Measurements from ENCODE around the gene FOXK2. TPM values are rescaled to one million over a fixed set of nuclear protein-coding genes. Genes with fewer than 3 reads are reported as not detected.
A peak's percentile ranks its signal among the peaks of the same experiment; 100 is the strongest.

FOXK2 gene
- total RNA-seq, 1 experiment from 2014 or later, result 104 TPM

DNA sequence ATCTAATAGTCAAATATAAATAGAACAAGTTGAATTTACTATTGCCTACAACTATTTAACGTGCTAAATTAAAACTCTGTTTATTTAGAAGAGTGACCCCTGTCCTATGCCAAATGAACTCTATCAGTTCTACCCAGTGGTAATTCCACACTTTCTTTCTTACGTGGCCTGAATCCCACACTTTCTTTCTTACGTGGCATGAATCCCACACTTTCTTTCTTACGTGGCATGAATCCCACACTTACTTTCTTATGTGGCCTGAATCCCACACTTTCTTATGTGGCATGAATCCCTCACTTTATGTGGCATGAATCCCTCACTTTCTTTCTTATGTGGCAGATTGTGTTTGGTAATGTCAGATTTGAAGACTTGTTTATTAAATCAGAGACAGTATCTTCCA lies 6.2 kb downstream of the FOXK2 start:
- ChIA-PET CTCF (interaction anchor here (1.2 to 1.4 kb wide), 2 partner anchors 29 to 32 kb away, joined by 3 read pairs; no protein-coding TSS in a partner anchor), POLR2A (interaction anchor here (0.9 to 3.0 kb wide), 2 partner anchors 10 to 68 kb away, joined by 3 to 16 read pairs; no protein-coding TSS in a partner anchor)
- H3K36me3 Mint-ChIP-seq (ENCODE audit: insufficient read depth, unreplicated experiment), result peaks cover 15% of the 10 kb centered on the region
- TF ChIP-seq, protein P1, sequence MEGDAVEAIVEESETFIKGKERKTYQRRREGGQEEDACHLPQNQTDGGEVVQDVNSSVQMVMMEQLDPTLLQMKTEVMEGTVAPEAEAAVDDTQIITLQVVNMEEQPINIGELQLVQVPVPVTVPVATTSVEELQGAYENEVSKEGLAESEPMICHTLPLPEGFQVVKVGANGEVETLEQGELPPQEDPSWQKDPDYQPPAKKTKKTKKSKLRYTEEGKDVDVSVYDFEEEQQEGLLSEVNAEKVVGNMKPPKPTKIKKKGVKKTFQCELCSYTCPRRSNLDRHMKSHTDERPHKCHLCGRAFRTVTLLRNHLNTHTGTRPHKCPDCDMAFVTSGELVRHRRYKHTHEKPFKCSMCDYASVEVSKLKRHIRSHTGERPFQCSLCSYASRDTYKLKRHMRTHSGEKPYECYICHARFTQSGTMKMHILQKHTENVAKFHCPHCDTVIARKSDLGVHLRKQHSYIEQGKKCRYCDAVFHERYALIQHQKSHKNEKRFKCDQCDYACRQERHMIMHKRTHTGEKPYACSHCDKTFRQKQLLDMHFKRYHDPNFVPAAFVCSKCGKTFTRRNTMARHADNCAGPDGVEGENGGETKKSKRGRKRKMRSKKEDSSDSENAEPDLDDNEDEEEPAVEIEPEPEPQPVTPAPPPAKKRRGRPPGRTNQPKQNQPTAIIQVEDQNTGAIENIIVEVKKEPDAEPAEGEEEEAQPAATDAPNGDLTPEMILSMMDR (IDR thresholded peaks at IDR 0.05; ENCODE audit: unreplicated experiment), result no peak
- no peak overlapping the region for H3K4me3 Mint-ChIP-seq (ENCODE audit: unreplicated experiment)
- no peaks in the 10 kb centered on the region for H3K9me3 Mint-ChIP-seq (ENCODE audit: unreplicated experiment)
- no peak for DNase-seq (ENCODE audit: unreplicated experiment)
- no TSS peak for BruUV-seq (replicated peaks)
- H3K4me1 Mint-ChIP-seq (ENCODE audit: insufficient read depth, unreplicated experiment), result peaks cover 51% of the 10 kb centered on the region
- intact Hi-C loops (cut with micrococcal nuclease), result loop anchor here (5.0 to 10.0 kb wide), 3 partner anchors 73 to 171 kb away; partner anchors contain the start of genes CYBC1, HEXD, OGFOD3 and TEX19
- H3K27me3 Mint-ChIP-seq (ENCODE audit: insufficient read depth, unreplicated experiment), result no peaks in the 10 kb centered on the region
- H3K27ac Mint-ChIP-seq (ENCODE audit: low read depth, unreplicated experiment), result peak overlapping the region; percentile 74

DNA sequence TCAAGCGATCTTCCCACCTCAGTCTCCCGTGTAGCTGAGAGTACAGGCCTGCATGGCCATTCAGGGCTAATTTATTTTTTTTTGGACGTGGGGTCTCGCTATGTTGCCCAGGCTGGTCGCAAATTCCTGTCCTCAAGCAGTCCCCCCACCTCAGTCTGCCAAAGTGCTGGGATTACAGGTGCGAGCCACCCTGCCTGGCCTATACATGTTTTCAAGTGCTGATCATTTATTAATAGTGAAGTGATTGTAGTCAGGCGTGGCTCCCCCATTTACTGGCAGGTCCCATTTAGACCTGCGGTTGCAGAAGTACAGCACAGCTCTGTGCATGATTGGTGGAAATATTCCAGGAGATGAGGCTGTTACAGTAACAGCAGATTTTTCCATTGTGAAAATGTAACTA lies 8.4 kb downstream of the FOXK2 start:
- Mint-ChIP-seq H3K36me3 (ENCODE audit: insufficient read depth, unreplicated experiment) (peaks cover 7% of the 10 kb centered on the region), H3K4me1 (ENCODE audit: insufficient read depth, unreplicated experiment) (peaks cover 52% of the 10 kb centered on the region), H3K27me3 (ENCODE audit: insufficient read depth, unreplicated experiment) (no peaks in the 10 kb centered on the region), H3K9me3 (ENCODE audit: unreplicated experiment) (no peaks in the 10 kb centered on the region), H3K27ac (ENCODE audit: low read depth, unreplicated experiment) (no peak overlapping the region), H3K4me3 (ENCODE audit: unreplicated experiment) (no peak overlapping the region)
- CTCF ChIA-PET, result interaction anchor here (0.6 to 2.1 kb wide), 12 partner anchors 8 to 169 kb away, joined by 3 to 9 read pairs (median 4); partner anchors contain the start of genes FOXK2 and TEX19
- BruUV-seq (replicated peaks), result no TSS peak
- no peak for DNase-seq (ENCODE audit: unreplicated experiment)
- TF ChIP-seq, protein P1 (IDR thresholded peaks at IDR 0.05; ENCODE audit: unreplicated experiment), result no peak
- POLR2A ChIA-PET, result interaction anchor here (0.5 to 11.5 kb wide), 12 partner anchors 7 to 1127 kb away, joined by 3 to 165 read pairs (median 6); partner anchors contain the start of genes FOXK2, OGFOD3 and SECTM1
- intact Hi-C loops (cut with micrococcal nuclease), result loop anchor here (1.0 to 10.0 kb wide), 5 partner anchors 25 to 173 kb away; partner anchors contain the start of genes CYBC1, HEXD, OGFOD3 and TEX19

DNA sequence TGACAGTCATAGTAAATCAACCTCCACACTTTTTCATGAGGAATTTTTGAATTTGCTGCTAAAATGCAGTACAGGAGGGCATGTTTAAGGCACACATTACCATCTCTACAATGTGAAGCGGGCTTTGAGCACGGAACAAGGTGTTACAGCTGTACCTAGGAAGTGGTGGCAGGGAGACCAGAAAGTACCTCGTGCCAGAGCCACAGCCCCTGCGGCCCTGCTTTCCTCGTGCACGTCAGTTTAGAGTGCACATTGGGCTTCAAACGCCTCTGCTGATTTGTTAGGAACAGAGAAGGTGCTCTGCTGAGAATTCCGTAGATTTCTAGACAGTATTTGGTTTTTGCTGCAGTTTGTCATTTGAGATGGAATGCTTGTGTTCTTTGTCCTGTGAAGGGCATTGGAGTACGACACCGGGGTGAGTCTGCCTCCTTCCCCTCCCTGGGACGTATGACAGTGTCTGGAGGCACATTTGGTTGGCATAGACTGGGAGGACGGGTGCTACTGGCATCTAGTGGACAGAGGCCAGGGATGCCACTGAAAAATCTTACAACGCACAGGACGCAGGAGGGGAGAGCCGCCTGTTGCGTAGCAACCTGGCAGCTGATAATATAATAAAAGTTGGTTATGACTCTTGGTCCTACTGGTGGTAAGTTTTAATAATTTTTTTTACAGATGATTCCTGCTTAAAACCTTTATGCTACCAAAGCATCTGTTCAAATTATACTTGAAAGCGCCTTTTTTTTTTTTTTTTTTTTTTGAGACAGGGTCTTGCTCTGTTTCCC lies 9.1 kb downstream of the FOXK2 start:
- ChIA-PET CTCF (interaction anchor here (0.6 to 2.1 kb wide), 12 partner anchors 9 to 170 kb away, joined by 3 to 8 read pairs (median 4); partner anchors contain the start of genes FOXK2 and TEX19), POLR2A (interaction anchor here (0.5 to 11.5 kb wide), 21 partner anchors 7 to 506 kb away, joined by 3 to 165 read pairs (median 6); partner anchors contain the start of genes FOXK2, HEXD, OGFOD3 and SECTM1)
- TF ChIP-seq, protein P1 (IDR thresholded peaks at IDR 0.05; ENCODE audit: unreplicated experiment), result peak; percentile 78
- DNase-seq (ENCODE audit: unreplicated experiment), result peak; percentile 95
- H3K4me1 Mint-ChIP-seq (ENCODE audit: insufficient read depth, unreplicated experiment), result peaks cover 50% of the 10 kb centered on the region
- H3K4me3 Mint-ChIP-seq (ENCODE audit: unreplicated experiment), result peak overlapping the region; percentile 66
- no TSS peak for BruUV-seq (replicated peaks)
- H3K27me3 Mint-ChIP-seq (ENCODE audit: insufficient read depth, unreplicated experiment), result no peaks in the 10 kb centered on the region
- H3K9me3 Mint-ChIP-seq (ENCODE audit: unreplicated experiment), result no peaks in the 10 kb centered on the region
- intact Hi-C loops (cut with micrococcal nuclease), result loop anchor here (1.0 to 10.0 kb wide), 5 partner anchors 24 to 174 kb away; partner anchors contain the start of genes CYBC1, HEXD, OGFOD3 and TEX19
- H3K36me3 Mint-ChIP-seq (ENCODE audit: insufficient read depth, unreplicated experiment), result peaks cover 7% of the 10 kb centered on the region
- peak overlapping the region; percentile 88 for H3K27ac Mint-ChIP-seq (ENCODE audit: low read depth, unreplicated experiment)

DNA sequence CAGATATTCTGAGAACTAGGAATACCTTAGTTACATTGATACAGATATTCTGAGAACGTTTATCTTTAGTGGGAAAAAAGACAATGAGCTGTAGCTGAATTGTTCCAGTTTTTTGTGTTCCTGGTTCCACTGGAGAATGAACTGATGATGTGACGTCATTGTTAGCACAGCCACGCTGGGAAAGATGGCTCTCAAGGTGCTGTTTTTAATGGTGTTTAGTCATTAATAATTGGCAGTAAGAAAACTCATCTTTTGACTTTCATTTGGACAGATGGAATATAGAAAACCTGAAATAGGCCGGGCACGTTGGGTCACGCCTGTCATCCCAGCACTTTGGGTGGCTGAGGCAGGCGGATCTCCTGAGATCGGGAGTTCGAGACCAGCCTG lies 10.4 kb downstream of the FOXK2 start:
- BruUV-seq (replicated peaks), result no TSS peak
- Mint-ChIP-seq H3K27me3 (ENCODE audit: insufficient read depth, unreplicated experiment) (no peaks in the 10 kb centered on the region), H3K4me1 (ENCODE audit: insufficient read depth, unreplicated experiment) (peaks cover 57% of the 10 kb centered on the region), H3K4me3 (ENCODE audit: unreplicated experiment) (peak overlapping the region; percentile 66), H3K36me3 (ENCODE audit: insufficient read depth, unreplicated experiment) (peaks cover 13% of the 10 kb centered on the region), H3K9me3 (ENCODE audit: unreplicated experiment) (no peaks in the 10 kb centered on the region), H3K27ac (ENCODE audit: low read depth, unreplicated experiment) (peak overlapping the region; percentile 88)
- DNase-seq (ENCODE audit: unreplicated experiment), result no peak
- CTCF ChIA-PET, result interaction anchor here (0.6 to 1.3 kb wide), 5 partner anchors 15 to 168 kb away, joined by 3 to 4 read pairs (median 4); no protein-coding TSS in a partner anchor
- TF ChIP-seq, protein P1 (IDR thresholded peaks at IDR 0.05; ENCODE audit: unreplicated experiment), result no peak
- intact Hi-C loops (cut with micrococcal nuclease), result loop anchor here (2.0 to 10.0 kb wide), 4 partner anchors 23 to 175 kb away; partner anchors contain the start of genes CYBC1, HEXD, OGFOD3 and TEX19
- POLR2A ChIA-PET, result interaction anchor here (0.6 to 11.5 kb wide), 19 partner anchors 9 to 299 kb away, joined by 3 to 165 read pairs (median 5); partner anchors contain the start of genes FOXK2, HEXD, OGFOD3 and SECTM1
